Left kidney (tissue), 2 donors: ENCODE measurements around the gene RAB11FIP5. TPM values are rescaled to one million over a fixed set of nuclear protein-coding genes. Genes with fewer than 3 reads are reported as not detected.

Source experiments
- DNase-seq: peaks from one replicate; pipeline ENCODE4 v3.0.0-alpha.2; 2013
- polyA plus RNA-seq: library from polyadenylated mRNA; unstranded; fragments of 120-200 nt; gene quantifications from one replicate; pipeline ENCODE4 v1.2.1, GENCODE V29; 2013; ENCODE audit not compliant: insufficient read length

Gene RAB11FIP5
- polyA plus RNA-seq, 1 donor, result 43.9 TPM

GRCh38 chr2:73034661-73035375, 77.9 kb downstream of the RAB11FIP5 start:
- no peak for DNase-seq

- DNase-seq, result no peak
Observed at GRCh38 chr2:73033766-73034381, 78.9 kb downstream of the RAB11FIP5 start.

- no peak for DNase-seq
Observed at GRCh38 chr2:73033142-73033765, 79.5 kb downstream of the RAB11FIP5 start.

- no peak for DNase-seq
Observed at GRCh38 chr2:73032702-73033097, 80.0 kb downstream of the RAB11FIP5 start.

GRCh38 chr2:73031725-73032701, 80.7 kb downstream of the RAB11FIP5 start:
- DNase-seq, result no peak

- DNase-seq, result no peak
Observed at GRCh38 chr2:73031095-73031678, 81.6 kb downstream of the RAB11FIP5 start.

- no peak for DNase-seq
Observed at GRCh38 chr2:73028841-73029240, 83.9 kb downstream of the RAB11FIP5 start.

- DNase-seq, result no peak
Observed at GRCh38 chr2:73027340-73027739, 85.4 kb downstream of the RAB11FIP5 start.

GRCh38 chr2:73023497-73023896, 89.3 kb downstream of the RAB11FIP5 start:
- no peak for DNase-seq

Other genes starting within 250 kb of the RAB11FIP5 start
- 8.5 TPM for gene SPR, start 225.5 kb downstream of the RAB11FIP5 start, polyA plus RNA-seq
- gene EMX1, start 195.4 kb downstream of the RAB11FIP5 start, polyA plus RNA-seq, result 37.9 TPM
- 26.3 TPM for gene SFXN5, start 41.2 kb downstream of the RAB11FIP5 start, polyA plus RNA-seq
- gene NOTO, start 89.6 kb upstream of the RAB11FIP5 start, polyA plus RNA-seq, result 0.10 TPM
- 43.4 TPM for gene SMYD5, start 101.3 kb upstream of the RAB11FIP5 start, polyA plus RNA-seq
- 13.4 TPM for gene PRADC1, start 120.3 kb upstream of the RAB11FIP5 start, polyA plus RNA-seq
- 276 TPM for gene CCT7, start 121.4 kb upstream of the RAB11FIP5 start, polyA plus RNA-seq
- gene FBXO41, start 171.5 kb upstream of the RAB11FIP5 start, polyA plus RNA-seq, result 2.1 TPM
- gene EGR4, start 180.6 kb upstream of the RAB11FIP5 start, polyA plus RNA-seq, result not detected